SK-N-SH (cell line): ENCODE measurements around the gene RRAD. TPM values are rescaled to one million over a fixed set of nuclear protein-coding genes. Genes with fewer than 3 reads are reported as not detected.

Experiments used
- CTCF ChIA-PET: fragments of 300-600, 350-600 bp; formaldehyde crosslinking; extraction: SDS; loops from one replicate; lab custom pipeline; 2021; lab: Yijun Ruan, JAX
- POLR2A ChIA-PET: fragments of 350-600 bp; sonication (Branson Sonifier 250); formaldehyde crosslinking; extraction: SDS; loops from one replicate; lab custom pipeline; 2020; ENCODE audit warnings: antibody characterized with exemption, inconsistent platforms; lab: Yijun Ruan, JAX
- DNase-seq: peaks from one replicate; pipeline ENCODE4 v3.0.0; 2012
- H2AFZ ChIP-seq: fragments of 200-600 bp; sonication (generic); 2 replicates; pipeline ENCODE4 v1.8.1; 2016; ENCODE audit warnings: antibody characterized with exemption, mild to moderate bottlenecking, low read depth
- H3F3A ChIP-seq: fragments of 200-600 bp; sonication (generic); replicated peaks from 2 replicates; pipeline ENCODE3; 2016; ENCODE audit warnings: antibody characterized with exemption, mild to moderate bottlenecking; ENCODE audit not compliant: insufficient read depth
- H3K27ac ChIP-seq, 2 experiments: fragments of 200-500 bp in 1 of 2; fragments of 200-600 bp in 1 of 2; sonication (Bioruptor generic) in 1 of 2; sonication (generic), shearing (Covaris generic) in 1 of 2; 2 replicates each; pipeline versions ENCODE4 v1.5.1 to v1.6.1; 2014 to 2016; ENCODE audit warnings: low read depth in 2 of 2, inconsistent platforms in 1 of 2, low read length in 1 of 2, mild to moderate bottlenecking in 1 of 2, mixed read lengths in 1 of 2
- H3K27me3 ChIP-seq: fragments of 200-600 bp; sonication (generic), shearing (Covaris generic); 2 replicates; pipeline ENCODE4 v1.6.1; 2016; ENCODE audit warnings: mixed run types; ENCODE audit not compliant: insufficient read depth
- H3K36me3 ChIP-seq, 2 experiments: fragments of 200-500 bp in 1 of 2; fragments of 200-600 bp in 1 of 2; sonication (Bioruptor generic) in 1 of 2; sonication (generic) in 1 of 2; replicated peaks in 1 of 2; 2 replicates each; pipeline versions ENCODE3 to v1.5.1; 2014 to 2016; ENCODE audit warnings: low read length in 1 of 2, mild to moderate bottlenecking in 1 of 2; ENCODE audit not compliant: insufficient read depth in 2 of 2, control insufficient read depth in 1 of 2
- H3K4me1 ChIP-seq, 2 experiments: fragments of 200-500 bp in 1 of 2; fragments of 200-600 bp in 1 of 2; sonication (Bioruptor generic) in 1 of 2; sonication (generic), shearing (Covaris generic) in 1 of 2; 2 replicates each; pipeline versions ENCODE4 v1.5.1 to v1.6.1; 2014 to 2016; ENCODE audit warnings: low read depth in 1 of 2, low read length in 1 of 2, mixed run types in 1 of 2; ENCODE audit not compliant: insufficient read depth in 2 of 2, control insufficient read depth in 1 of 2
- H3K4me2 ChIP-seq: fragments of 200-600 bp; sonication (generic), shearing (Covaris generic); 2 replicates; pipeline ENCODE4 v1.6.1; 2017; ENCODE audit warnings: mixed run types
- H3K4me3 ChIP-seq, 2 experiments: fragments of 200-500 bp in 1 of 2; fragments of 200-600 bp in 1 of 2; sonication (Bioruptor generic) in 1 of 2; sonication (generic), shearing (Covaris generic) in 1 of 2; 2 replicates each; pipeline versions ENCODE4 v1.5.1 to v1.8.1; 2014 to 2016; ENCODE audit warnings: low read depth in 2 of 2, inconsistent platforms in 1 of 2, low read length in 1 of 2, mild to moderate bottlenecking in 1 of 2, mixed read lengths in 1 of 2, moderate library complexity in 1 of 2
- H3K79me2 ChIP-seq: fragments of 200-600 bp; sonication (generic); 2 replicates; pipeline ENCODE4 v1.8.1; 2017; ENCODE audit warnings: mild to moderate bottlenecking; ENCODE audit not compliant: insufficient read depth
- H3K9ac ChIP-seq: fragments of 200-600 bp; sonication (generic); 2 replicates; pipeline ENCODE4 v1.6.1; 2017; ENCODE audit warnings: mixed run types
- H3K9me2 ChIP-seq: fragments of 200-600 bp; sonication (generic); 2 replicates; pipeline ENCODE4 v1.6.1; 2017; ENCODE audit warnings: mixed run types
- H3K9me3 ChIP-seq: fragments of 200-600 bp; sonication (generic); 2 replicates; pipeline ENCODE4 v1.6.1; 2017; ENCODE audit warnings: mixed run types, mild to moderate bottlenecking, moderate library complexity
- H4K20me1 ChIP-seq: fragments of 200-600 bp; sonication (generic); 2 replicates; pipeline ENCODE4 v1.6.1; 2017; ENCODE audit warnings: mild to moderate bottlenecking, mixed run types; ENCODE audit not compliant: insufficient read depth
- EP300 ChIP-seq, 2 experiments: IDR thresholded peaks; 2 replicates each; pipeline versions ENCODE4 v1.4.0 to v1.6.1; 2012; ENCODE audit warnings: borderline replicate concordance in 1 of 2, low read depth in 1 of 2, low read length in 1 of 2
- EZH2phosphoT487 ChIP-seq: fragments of 200-600 bp; sonication (generic); IDR thresholded peaks from 2 replicates; pipeline ENCODE4 v1.6.1; 2017; ENCODE audit warnings: low read depth, mixed run types, mild to moderate bottlenecking, antibody characterized with exemption, moderate library complexity, borderline replicate concordance
- FOXJ3 ChIP-seq: sonication (generic); formaldehyde crosslinking; IDR thresholded peaks from 2 replicates; pipeline ENCODE4 v1.5.1; 2020; ENCODE audit warnings: mild to moderate bottlenecking, missing genetic modification reagents
- FOXM1 ChIP-seq: IDR thresholded peaks from 2 replicates; pipeline ENCODE4 v1.4.0; 2012; ENCODE audit warnings: low read depth, mild to moderate bottlenecking
- GABPA ChIP-seq: IDR thresholded peaks from 2 replicates; pipeline ENCODE4 v1.4.0; 2012; ENCODE audit warnings: low read depth, mild to moderate bottlenecking
- GATA2 ChIP-seq: sonication (generic); formaldehyde crosslinking; IDR thresholded peaks from 2 replicates; pipeline ENCODE4 v1.5.0; 2020; ENCODE audit warnings: mild to moderate bottlenecking, missing genetic modification reagents
- IRF3 ChIP-seq: fragments of 150-350 bp; IDR thresholded peaks from 2 replicates; pipeline ENCODE4 v1.6.1; 2016; ENCODE audit warnings: mild to moderate bottlenecking, low read depth, low read length
- MAX ChIP-seq: IDR thresholded peaks from 2 replicates; pipeline ENCODE4 v1.4.0; 2012; ENCODE audit warnings: low read depth
- MEF2A ChIP-seq: IDR thresholded peaks from 2 replicates; pipeline ENCODE4 v1.4.0; 2012; ENCODE audit warnings: low read depth, borderline replicate concordance
- MXI1 ChIP-seq: IDR thresholded peaks from 2 replicates; pipeline ENCODE4 v1.6.1; 2012; ENCODE audit warnings: mild to moderate bottlenecking, low read depth, low read length, improper control_type of control experiment
- NRF1 ChIP-seq: IDR thresholded peaks from 2 replicates; pipeline ENCODE4 v1.6.1; 2012; ENCODE audit warnings: low read depth, mild to moderate bottlenecking, low read length
- PBX3 ChIP-seq: IDR thresholded peaks from 2 replicates; pipeline ENCODE4; 2012
- POLR2AphosphoS5 ChIP-seq: IDR thresholded peaks from 2 replicates; pipeline ENCODE4 v1.6.1; 2012; ENCODE audit warnings: low read depth, low read length
- RCOR1 ChIP-seq: fragments of 150-350 bp; IDR thresholded peaks from 2 replicates; pipeline ENCODE4 v1.6.1; 2017; ENCODE audit warnings: antibody characterized with exemption, low read length
- RFX5 ChIP-seq: IDR thresholded peaks from 2 replicates; pipeline ENCODE4 v1.6.1; 2012; ENCODE audit warnings: mild to moderate bottlenecking, improper control_type of control experiment, low read length
- RXRA ChIP-seq: IDR thresholded peaks from 2 replicates; pipeline ENCODE4 v1.4.0; 2012; ENCODE audit warnings: low read depth, mild to moderate bottlenecking, borderline replicate concordance
- SMC3 ChIP-seq: IDR thresholded peaks from 2 replicates; pipeline ENCODE4 v1.6.1; 2012; ENCODE audit warnings: low read depth, low read length, improper control_type of control experiment
- TCF12 ChIP-seq: IDR thresholded peaks from 2 replicates; pipeline ENCODE4 v1.4.0; 2012
- USF2 ChIP-seq: fragments of 150-350 bp; IDR thresholded peaks from 2 replicates; pipeline ENCODE4 v1.6.1; 2017; ENCODE audit warnings: antibody characterized with exemption, low read length, low read depth, borderline replicate concordance
- YY1 ChIP-seq: IDR thresholded peaks from 2 replicates; pipeline ENCODE4 v1.4.0; 2012; ENCODE audit warnings: low read depth, mild to moderate bottlenecking
- WGBS: methylation state at CpG from one replicate; pipeline ENCODE4 v1.1.6; 2017; ENCODE audit warnings: low lambda C conversion rate; 5-methylcytosine and 5-hydroxymethylcytosine counted together
- polyA plus RNA-seq, 3 experiments: library from polyadenylated mRNA; depleted of rRNA; stranded (reverse); fragments of >200 nt; gene quantifications; 2 replicates each; pipeline ENCODE4 v1.2.3, GENCODE V29; 2012
- TF ChIP-seq, protein P1 (sequence below): IDR thresholded peaks from 2 replicates; pipeline ENCODE4 v1.4.0; 2012; ENCODE audit warnings: low read depth, borderline replicate concordance

The RRAD gene
- polyA plus RNA-seq, 1 of the 3 experiments (the other 2 are of a cell fraction) = 9.3 TPM

GRCh38 chr16:66937725-66938337, 12.5 kb upstream of the RRAD start (continued):
- TF ChIP-seq, protein P1, sequence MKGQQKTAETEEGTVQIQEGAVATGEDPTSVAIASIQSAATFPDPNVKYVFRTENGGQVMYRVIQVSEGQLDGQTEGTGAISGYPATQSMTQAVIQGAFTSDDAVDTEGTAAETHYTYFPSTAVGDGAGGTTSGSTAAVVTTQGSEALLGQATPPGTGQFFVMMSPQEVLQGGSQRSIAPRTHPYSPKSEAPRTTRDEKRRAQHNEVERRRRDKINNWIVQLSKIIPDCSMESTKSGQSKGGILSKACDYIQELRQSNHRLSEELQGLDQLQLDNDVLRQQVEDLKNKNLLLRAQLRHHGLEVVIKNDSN = no peak

GRCh38 chr16:66936889-66937554, 11.7 kb upstream of the RRAD start:
- peaks cover 7 to 24% of the 10 kb centered on the region in 2 experiments; a peak in 2 of 4 replicates for H3K4me1 ChIP-seq
- TF ChIP-seq RFX5 (no peak), FOXJ3 (CRISPR knock-in tag) (no peak), MEF2A (no peak), IRF3 (no peak), RCOR1 (no peak), FOXM1 (no peak), GATA2 (CRISPR knock-in tag) (no peak), TCF12 (no peak), YY1 (no peak)
- H4K20me1 ChIP-seq = peaks cover 24% of the 10 kb centered on the region
- H3K4me3 ChIP-seq = no peak overlapping the region; a peak in 1 of 4 replicates
- peaks cover under 1% of the 10 kb centered on the region for H3F3A ChIP-seq
- ChIA-PET POLR2A (no interaction called here), CTCF (interaction anchor here (1.5 to 1.6 kb wide), 2 partner anchors 17 to 42 kb away, joined by 4 to 5 read pairs; no protein-coding TSS in a partner anchor)
- H3K27me3 ChIP-seq = no peaks in the 10 kb centered on the region
- H3K9me3 ChIP-seq = no peaks in the 10 kb centered on the region
- H3K27ac ChIP-seq = no peak overlapping the region
- H3K4me2 ChIP-seq = peak overlapping the region; percentile 96; the same call in 1 of the 2 replicates
- no peak overlapping the region for H3K9ac ChIP-seq
- peaks cover 18 to 41% of the 10 kb centered on the region in 2 experiments for H3K36me3 ChIP-seq
- H3K79me2 ChIP-seq = peaks cover 64% of the 10 kb centered on the region
- DNase-seq = no peak
- no peaks in the 10 kb centered on the region for H3K9me2 ChIP-seq
- 97% methylated on average over 4 of the region's 4 CpGs for WGBS
- no peak overlapping the region for H2AFZ ChIP-seq

DNA sequence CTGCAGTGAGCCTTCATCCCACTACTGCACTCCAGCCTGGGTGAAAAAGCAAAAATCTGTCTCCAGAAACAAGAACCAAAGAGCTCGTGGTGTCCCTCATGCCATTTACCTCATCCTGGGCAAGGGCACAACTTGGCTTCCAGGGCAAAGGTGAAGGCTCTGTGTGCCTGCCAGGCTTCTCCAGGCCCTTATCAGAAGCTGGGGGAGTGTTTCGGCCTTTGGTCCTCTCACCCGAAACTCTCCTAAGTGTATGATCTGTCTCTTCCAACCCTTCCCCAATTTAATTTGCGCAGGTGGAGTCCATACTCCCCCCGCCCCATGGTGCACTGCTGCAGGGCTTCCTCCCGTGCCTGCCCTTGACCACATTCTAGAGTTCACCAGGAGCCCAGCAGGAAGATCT, 11.1 kb upstream of the RRAD start:
- no peak overlapping the region for H3K27ac ChIP-seq
- TF ChIP-seq MXI1 (no peak), TCF12 (no peak), FOXJ3 (CRISPR knock-in tag) (no peak), USF2 (no peak), PBX3 (no peak), RXRA (no peak), EZH2phosphoT487 (no peak), POLR2AphosphoS5 (no peak), MAX (no peak), SMC3 (no peak), FOXM1 (no peak), GABPA (no peak), NRF1 (no peak), EP300 (IDR thresholded peaks at IDR 0.05; ENCODE audit: borderline replicate concordance in 1 of 2, low read depth in 1 of 2, low read length in 1 of 2) (no peak)
- H3K9ac ChIP-seq = peak overlapping the region; percentile 97; the same call in 1 of the 2 replicates
- no peaks in the 10 kb centered on the region for H3K9me2 ChIP-seq
- H3K79me2 ChIP-seq = peaks cover 65% of the 10 kb centered on the region
- no peak overlapping the region; a peak in 1 of 4 replicates for H3K4me3 ChIP-seq
- H3K9me3 ChIP-seq = no peaks in the 10 kb centered on the region
- 100% methylated on average over 5 of the region's 6 CpGs for WGBS
- H3F3A ChIP-seq = peaks cover 6% of the 10 kb centered on the region
- H3K4me1 ChIP-seq = peaks cover 7 to 24% of the 10 kb centered on the region in 2 experiments; a peak in 2 of 4 replicates
- ChIA-PET POLR2A (no interaction called here), CTCF (interaction anchor here (1.5 to 1.6 kb wide), 2 partner anchors 18 to 41 kb away, joined by 4 to 5 read pairs; no protein-coding TSS in a partner anchor)
- H4K20me1 ChIP-seq = peaks cover 24% of the 10 kb centered on the region
- H3K4me2 ChIP-seq = peak overlapping the region; percentile 96
- no peak for DNase-seq
- no peaks in the 10 kb centered on the region for H3K27me3 ChIP-seq
- H2AFZ ChIP-seq = no peak overlapping the region
- H3K36me3 ChIP-seq = peaks cover 18 to 38% of the 10 kb centered on the region in 2 experiments
